ENCODE results near the gene MANBA.

The MANBA gene

GRCh38 chr4:102586002-102586643 is 174.6 kb downstream of the MANBA start:
- no peak for DNase-seq

- no peak for DNase-seq
Observed at GRCh38 chr4:102585329-102585728, 175.4 kb downstream of the MANBA start.

GRCh38 chr4:102584091-102584490 is 176.7 kb downstream of the MANBA start:
- DNase-seq: no peak
